GM21381 (cell line): ENCODE results near the gene RABEP2.
A peak's percentile ranks its signal among the peaks of the same experiment; 100 is the strongest.
"Not testable (repeated sequence)": the region's sequence is repeated elsewhere in the genome, so short reads cannot be mapped to it uniquely, and the experiment has no call there.

Experiments
- ATAC-seq: cut with Tn5 transposase; IDR thresholded peaks from one replicate; pipeline ENCODE4 v1.9.1; 2021; ENCODE audit warnings: mild to moderate bottlenecking, moderate library complexity; ENCODE audit not compliant: unreplicated experiment

Gene RABEP2

GRCh38 chr16:28932339-28933141, 7.5 kb upstream of the RABEP2 start:
- ATAC-seq = no peak

GRCh38 chr16:28931801-28932225, 6.8 kb upstream of the RABEP2 start, which contains the start of gene CD19:
Gene CD19, plus strand, starts transcription at chr16:28931971. Its CDS starts 30 bp downstream, at chr16:28932001.
- ATAC-seq = no peak

- ATAC-seq = peak; percentile 47
Measured at GRCh38 chr16:28930652-28931051, 5.6 kb upstream of the RABEP2 start.

- no peak for ATAC-seq
Measured at GRCh38 chr16:28930203-28930602, 5.2 kb upstream of the RABEP2 start.

GRCh38 chr16:28927815-28928214, 2.8 kb upstream of the RABEP2 start:
- ATAC-seq = no peak

GRCh38 chr16:28926284-28926683, 1.2 kb upstream of the RABEP2 start:
- not testable (repeated sequence) for ATAC-seq

- ATAC-seq = peak; percentile 38
Measured at GRCh38 chr16:28925386-28926228, 569 bp upstream of the RABEP2 start.

GRCh38 chr16:28924399-28924761, 658 bp downstream of the RABEP2 start:
- no peak for ATAC-seq

- peak; percentile 45 for ATAC-seq
Measured at GRCh38 chr16:28923652-28924398, 1.2 kb downstream of the RABEP2 start.

GRCh38 chr16:28923231-28923587, 1.8 kb downstream of the RABEP2 start:
- ATAC-seq = no peak

GRCh38 chr16:28918698-28919097, 6.3 kb downstream of the RABEP2 start:
- no peak for ATAC-seq

GRCh38 chr16:28917095-28917494, 7.9 kb downstream of the RABEP2 start:
- no peak for ATAC-seq

GRCh38 chr16:28915181-28915580, 9.9 kb downstream of the RABEP2 start:
- no peak for ATAC-seq

GRCh38 chr16:28913946-28914724, 10.9 kb downstream of the RABEP2 start:
- no peak for ATAC-seq

- no peak for ATAC-seq
Measured at GRCh38 chr16:28912558-28912957, 12.5 kb downstream of the RABEP2 start.

GRCh38 chr16:28910086-28911031, 14.7 kb downstream of the RABEP2 start:
- no peak for ATAC-seq

GRCh38 chr16:28905800-28906372, 19.2 kb downstream of the RABEP2 start:
- no peak for ATAC-seq

- ATAC-seq = no peak
Measured at GRCh38 chr16:28905229-28905754, 19.7 kb downstream of the RABEP2 start.

GRCh38 chr16:28904828-28905227, 20.2 kb downstream of the RABEP2 start:
- ATAC-seq = no peak
